Psoas muscle (tissue), 8 donors: Measurements from ENCODE around the gene AGPAT4. TPM values are rescaled to one million over a fixed set of nuclear protein-coding genes. Genes with fewer than 3 reads are reported as not detected.

ENCODE experiments used
- ATAC-seq, 4 donors: fragments of 200-7000 bp; cut with Tn5 transposase; one replicate each; pipeline ENCODE4 v1.9.1; 2020; ENCODE audit warnings: moderate library complexity in 3 of 4, mild to moderate bottlenecking in 2 of 4
- DNase-seq, 2 donors: peaks; one replicate each; pipeline ENCODE4 v3.0.0-alpha.2; 2020
- H3K27ac ChIP-seq: fragments of 200-600 bp; one replicate; pipeline ENCODE4 v1.8.0; 2022
- H3K27me3 ChIP-seq, 3 donors: fragments of 200-600 bp in 1 of 3; one replicate each; pipeline versions ENCODE4 v1.6.1 to v1.8.0; 2013 to 2022; ENCODE audit warnings: low read length in 2 of 3, mild to moderate bottlenecking in 2 of 3, moderate library complexity in 1 of 3; ENCODE audit not compliant: insufficient read depth in 3 of 3
- H3K36me3 ChIP-seq, 2 donors: fragments of 200-600 bp in 1 of 2; one replicate each; pipeline versions ENCODE4 v1.6.1 to v1.8.0; 2013 to 2022; ENCODE audit warnings: low read depth in 1 of 2, mild to moderate bottlenecking in 1 of 2, moderate library complexity in 1 of 2; ENCODE audit not compliant: insufficient read depth in 1 of 2
- H3K4me1 ChIP-seq: fragments of 200-600 bp; one replicate; pipeline ENCODE4 v1.8.0; 2022
- H3K4me3 ChIP-seq: fragments of 200-600 bp; one replicate; pipeline ENCODE4 v1.8.0; 2022; ENCODE audit warnings: mild to moderate bottlenecking
- H3K9me3 ChIP-seq: fragments of 200-600 bp; one replicate; pipeline ENCODE4 v1.8.0; 2022
- WGBS, 3 donors: extraction: QIAGEN DNeasy Blood & Tissue Kit; methylation state at CpG; one replicate each; pipeline versions ENCODE4 v1.1.6 to v1.1.7; 2013; 5-methylcytosine and 5-hydroxymethylcytosine counted together
- intact Hi-C, 2 donors: fragments of 100-400 bp; cut with DNase I; formaldehyde crosslinking; loops; one replicate each; pipeline versions ENCODE4 v1.11.0 to v1.14.2; 2022
- polyA plus RNA-seq, 3 donors: library from polyadenylated mRNA; stranded (reverse); fragments of 200-250 nt; gene quantifications; one replicate each; pipeline ENCODE4 v1.2.3, GENCODE V29; 2013
- total RNA-seq, 4 donors: library from RNA; stranded (reverse); fragmentation: NEBNext Ultra II Directional in 2 of 4; extraction: Animal tissue kit (Norgen Biotek cat#: 25700) in 2 of 4; gene quantifications; one replicate each; pipeline versions ENCODE4 v1.2.1 to v1.2.4, GENCODE V29; 2021 to 2023
- TF ChIP-seq, protein P1 (sequence below): fragments of 200-600 bp; IDR thresholded peaks from one replicate; pipeline ENCODE4 v1.8.0; 2022; ENCODE audit warnings: antibody characterized with exemption
- donor health status: healthy with polysubstance abuse.
- donor health status: DM: no; HTN: no; CAD: no; lungs with moderate emphysema.
- donor health status: Bipolar disorder and iron deficiency.
- donor health status: healthy.
- donor health status: DM: yes; HTN: yes; CAD: no.
- donor health status: DM: no; HTN: no; CAD: no.
- donor health status: DM: no; HTN: no; CAD: no.
- donor health status: DM: yes; HTN: yes; CAD: no.

The AGPAT4 gene
- total and polyA plus RNA-seq, 7 donors = 0.18 to 1.7 (median 0.59) TPM

- no peak overlapping the region for H3K27ac ChIP-seq
- H3K4me1 ChIP-seq = no peaks in the 10 kb centered on the region
- no peak overlapping the region for H3K4me3 ChIP-seq
- ATAC-seq (no peak), DNase-seq (no peak)
- WGBS, 3 donors = 95 to 96% (median 96%) methylated on average over 18 of the region's 18 CpGs
- TF ChIP-seq, protein P1, sequence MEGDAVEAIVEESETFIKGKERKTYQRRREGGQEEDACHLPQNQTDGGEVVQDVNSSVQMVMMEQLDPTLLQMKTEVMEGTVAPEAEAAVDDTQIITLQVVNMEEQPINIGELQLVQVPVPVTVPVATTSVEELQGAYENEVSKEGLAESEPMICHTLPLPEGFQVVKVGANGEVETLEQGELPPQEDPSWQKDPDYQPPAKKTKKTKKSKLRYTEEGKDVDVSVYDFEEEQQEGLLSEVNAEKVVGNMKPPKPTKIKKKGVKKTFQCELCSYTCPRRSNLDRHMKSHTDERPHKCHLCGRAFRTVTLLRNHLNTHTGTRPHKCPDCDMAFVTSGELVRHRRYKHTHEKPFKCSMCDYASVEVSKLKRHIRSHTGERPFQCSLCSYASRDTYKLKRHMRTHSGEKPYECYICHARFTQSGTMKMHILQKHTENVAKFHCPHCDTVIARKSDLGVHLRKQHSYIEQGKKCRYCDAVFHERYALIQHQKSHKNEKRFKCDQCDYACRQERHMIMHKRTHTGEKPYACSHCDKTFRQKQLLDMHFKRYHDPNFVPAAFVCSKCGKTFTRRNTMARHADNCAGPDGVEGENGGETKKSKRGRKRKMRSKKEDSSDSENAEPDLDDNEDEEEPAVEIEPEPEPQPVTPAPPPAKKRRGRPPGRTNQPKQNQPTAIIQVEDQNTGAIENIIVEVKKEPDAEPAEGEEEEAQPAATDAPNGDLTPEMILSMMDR = no peak
- H3K27me3 ChIP-seq = no peaks in the 10 kb centered on the region
- intact Hi-C loops = loop anchor here in 1 of 2 donors (10.0 kb wide), 1 partner anchor 224 kb away; no protein-coding TSS in a partner anchor
- H3K9me3 ChIP-seq = no peaks in the 10 kb centered on the region
- peaks cover 0 to 2% of the 10 kb centered on the region in 2 donors for H3K36me3 ChIP-seq
Observed at GRCh38 chr6:161151059-161151645, 122.7 kb downstream of the AGPAT4 start.

- intact Hi-C loops = loop anchor here in 1 of 2 donors (10.0 kb wide), 1 partner anchor 224 kb away; no protein-coding TSS in a partner anchor
- ATAC-seq (no peak), DNase-seq (no peak)
- H3K27ac ChIP-seq = no peak overlapping the region
- peaks cover 0 to 2% of the 10 kb centered on the region in 2 donors for H3K36me3 ChIP-seq
- TF ChIP-seq, protein P1 = no peak
- no peaks in the 10 kb centered on the region for H3K27me3 ChIP-seq
- H3K4me3 ChIP-seq = no peak overlapping the region
- no peaks in the 10 kb centered on the region for H3K9me3 ChIP-seq
- WGBS, 3 donors = 86 to 95% (median 89%) methylated on average over 8 of the region's 8 CpGs
- no peaks in the 10 kb centered on the region for H3K4me1 ChIP-seq
Observed at GRCh38 chr6:161150566-161150965, 123.3 kb downstream of the AGPAT4 start.

- Histone ChIP-seq H3K27me3 (no peaks in the 10 kb centered on the region), H3K36me3 (peaks cover 0 to 2% of the 10 kb centered on the region in 2 donors), H3K9me3 (no peaks in the 10 kb centered on the region), H3K4me3 (no peak overlapping the region), H3K4me1 (no peaks in the 10 kb centered on the region), H3K27ac (no peak overlapping the region)
- TF ChIP-seq, protein P1 = no peak
- 86 to 93% (median 91%) methylated on average over 5 of the region's 5 CpGs for WGBS, 3 donors
- DNase-seq (no peak), ATAC-seq (no peak)
- intact Hi-C loops = loop anchor here in 1 of 2 donors (10.0 kb wide), 1 partner anchor 225 kb away; no protein-coding TSS in a partner anchor
Observed at GRCh38 chr6:161150136-161150535, 123.7 kb downstream of the AGPAT4 start.

DNA sequence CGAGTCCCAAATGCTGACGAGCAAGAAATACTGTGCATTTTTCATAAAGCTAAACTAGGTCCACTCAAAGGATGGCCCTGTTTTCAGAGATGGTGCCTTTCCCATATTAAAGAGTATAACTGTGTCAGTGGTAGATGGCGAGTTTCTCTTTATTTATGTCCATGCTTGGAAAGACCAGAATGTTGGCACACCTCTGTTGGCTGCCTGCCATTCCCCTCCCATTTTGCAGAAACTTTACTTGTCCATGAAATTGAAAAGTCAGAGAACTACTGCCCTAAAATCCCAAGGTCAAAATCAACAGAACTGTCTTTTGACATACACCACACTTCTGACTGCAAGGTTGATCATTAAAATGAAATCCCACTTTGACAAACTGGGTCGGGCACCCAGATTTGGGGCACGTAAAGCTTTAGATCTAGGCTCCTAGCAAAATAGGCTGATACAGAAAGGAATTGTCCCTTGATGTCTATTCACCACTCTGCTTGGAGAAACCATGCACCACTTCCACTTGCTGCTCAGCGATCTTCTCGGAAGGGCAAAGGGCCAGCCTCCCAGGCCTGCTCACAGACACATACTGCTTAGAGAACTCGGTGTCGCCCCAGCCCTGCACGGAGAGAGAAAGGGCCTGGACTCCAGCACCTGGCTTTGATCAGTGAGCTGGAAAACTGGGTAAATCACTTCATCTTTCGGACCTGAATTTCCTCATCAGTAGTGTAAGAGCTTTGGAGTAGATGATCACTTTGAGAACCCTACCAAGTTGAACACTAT lies 130.0 kb downstream of the AGPAT4 start:
- no peaks in the 10 kb centered on the region for H3K27me3 ChIP-seq
- no peak overlapping the region for H3K27ac ChIP-seq
- ATAC-seq (no peak), DNase-seq (no peak)
- TF ChIP-seq, protein P1 = no peak
- no peaks in the 10 kb centered on the region for H3K36me3 ChIP-seq
- no peak overlapping the region for H3K4me3 ChIP-seq
- no peaks in the 10 kb centered on the region for H3K9me3 ChIP-seq
- H3K4me1 ChIP-seq = no peaks in the 10 kb centered on the region
- intact Hi-C loops = no loop called here
- 89 to 93% (median 92%) methylated on average over 11 of the region's 11 CpGs for WGBS, 3 donors
